NK-92 treated with Interleukin-12 subunit alpha and Interleukin-12 subunit beta, amount 100 ng/mL, for 24 hours (cell line): ENCODE data around the gene FAM8A1.
"Not testable (repeated sequence)": the region's sequence is repeated elsewhere in the genome, so short reads cannot be mapped to it uniquely, and the experiment has no call there.

ENCODE experiments used
- DNase-seq: peaks from one replicate; lab custom pipeline; 2025; lab: John Stamatoyannopoulos, UW

Gene FAM8A1

DNA sequence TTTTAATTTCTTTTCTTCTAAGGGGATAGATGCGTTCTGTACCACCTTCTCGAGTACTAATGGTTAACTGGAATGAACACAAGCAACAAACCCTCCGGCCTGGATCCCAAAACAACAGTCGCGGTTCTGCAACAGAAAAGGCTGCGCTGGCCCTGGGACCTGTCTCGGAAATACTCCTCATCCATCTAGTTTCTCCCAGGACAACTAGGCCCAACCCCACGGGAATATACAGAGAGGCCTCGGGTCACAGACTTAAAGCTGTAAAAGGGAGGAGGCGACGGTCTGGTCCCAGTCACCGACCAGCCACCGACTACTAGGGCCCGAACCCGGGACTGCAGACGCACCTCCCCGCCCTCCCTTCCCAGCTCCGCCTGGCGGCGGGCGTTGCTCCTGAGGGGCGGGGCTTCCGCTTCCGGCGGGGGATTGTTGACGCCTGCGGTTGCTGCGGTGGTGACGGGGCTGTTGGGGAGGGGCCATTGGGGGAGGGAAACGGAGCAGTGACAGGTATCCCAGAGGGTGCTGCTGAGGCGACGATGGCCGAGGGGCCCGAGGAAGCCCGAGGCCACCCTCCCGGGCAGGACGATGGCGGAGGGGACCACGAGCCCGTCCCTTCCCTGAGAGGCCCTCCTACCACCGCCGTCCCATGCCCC, at the start of gene FAM8A1:
Gene FAM8A1 (plus strand): TSS at position 426 of the 650 bp plus-strand sequence. CDS start 108 bp downstream, at position 534.
- peak; percentile 93 for DNase-seq

DNA sequence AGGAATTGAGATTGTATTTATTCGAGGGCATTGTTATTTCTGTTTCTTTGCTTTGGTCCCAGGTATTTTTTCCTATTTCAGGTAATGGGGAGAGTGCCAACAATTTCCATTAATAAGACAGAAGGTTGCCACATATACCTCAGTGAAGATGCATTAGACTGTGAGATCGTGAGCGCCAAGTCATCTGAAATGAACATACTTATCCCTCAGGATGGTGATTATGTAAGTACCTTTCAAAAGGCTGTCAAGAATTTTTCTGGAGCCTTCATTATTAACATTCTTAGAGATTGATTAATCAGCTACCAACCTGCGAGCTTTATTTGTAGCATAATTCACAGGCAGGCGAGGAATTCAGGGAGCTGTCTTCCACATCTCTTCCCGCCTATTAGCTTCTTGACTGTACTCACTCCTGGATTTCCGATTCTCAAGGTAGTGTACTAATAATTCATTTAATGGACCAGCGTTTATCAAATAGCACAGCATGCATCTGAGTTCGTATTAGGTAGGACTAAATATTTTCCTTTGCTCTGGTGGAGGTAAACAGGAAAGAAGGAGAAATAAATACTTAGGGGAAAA, 48.6 kb upstream of the FAM8A1 start:
- DNase-seq = no peak

DNA sequence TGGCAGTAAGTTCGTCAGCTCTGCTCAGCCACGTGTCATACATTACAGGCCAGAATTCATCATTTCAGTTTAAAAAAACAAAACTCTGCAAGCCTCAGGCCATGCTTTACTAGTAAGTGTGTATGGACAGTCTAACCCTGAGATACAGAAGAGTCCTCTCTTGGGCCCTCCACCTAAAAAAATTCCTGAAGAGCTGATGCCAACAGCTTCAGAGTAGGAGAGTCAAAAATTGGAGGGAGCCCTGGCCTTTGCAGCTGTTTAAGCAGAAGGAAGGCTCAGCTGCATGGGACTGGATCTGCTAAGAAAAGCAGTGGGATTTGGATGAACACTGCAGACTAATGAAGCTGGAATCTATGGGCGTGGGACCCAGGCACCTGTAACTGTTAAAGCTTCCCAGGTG, 47.2 kb upstream of the FAM8A1 start:
- DNase-seq = no peak

- no peak for DNase-seq
Measured at GRCh38 chr6:17556014-17556413, 44.1 kb upstream of the FAM8A1 start.

- DNase-seq = no peak
Measured at GRCh38 chr6:17562636-17563035, 37.5 kb upstream of the FAM8A1 start.

- no peak for DNase-seq
Measured at GRCh38 chr6:17565399-17565798, 34.7 kb upstream of the FAM8A1 start.

- DNase-seq = no peak
Measured at GRCh38 chr6:17574866-17575560, 25.1 kb upstream of the FAM8A1 start.

DNA sequence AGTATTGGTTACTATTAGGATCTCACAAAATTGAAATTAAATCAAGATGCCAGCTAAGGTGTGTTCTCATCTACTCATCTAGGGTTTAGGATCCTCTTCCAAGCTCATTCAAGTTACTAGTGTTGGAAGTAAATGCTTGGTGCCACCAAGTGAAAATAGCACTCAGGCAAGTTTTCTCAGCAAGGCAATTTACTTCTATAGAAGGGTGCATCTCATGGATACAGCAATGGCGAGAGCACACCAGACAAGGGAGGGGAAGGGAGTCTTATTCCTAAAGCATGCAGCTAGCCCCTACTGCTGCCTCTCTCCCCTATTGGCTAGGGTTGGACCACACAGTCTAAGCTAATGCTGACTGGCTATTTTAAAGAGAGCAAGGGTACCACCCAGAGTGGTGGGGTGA, 23.0 kb upstream of the FAM8A1 start:
- DNase-seq = no peak

- no peak for DNase-seq
Measured at GRCh38 chr6:17580518-17581048, 19.5 kb upstream of the FAM8A1 start.

GRCh38 chr6:17581282-17581681, 18.8 kb upstream of the FAM8A1 start:
- not testable (repeated sequence) for DNase-seq

DNA sequence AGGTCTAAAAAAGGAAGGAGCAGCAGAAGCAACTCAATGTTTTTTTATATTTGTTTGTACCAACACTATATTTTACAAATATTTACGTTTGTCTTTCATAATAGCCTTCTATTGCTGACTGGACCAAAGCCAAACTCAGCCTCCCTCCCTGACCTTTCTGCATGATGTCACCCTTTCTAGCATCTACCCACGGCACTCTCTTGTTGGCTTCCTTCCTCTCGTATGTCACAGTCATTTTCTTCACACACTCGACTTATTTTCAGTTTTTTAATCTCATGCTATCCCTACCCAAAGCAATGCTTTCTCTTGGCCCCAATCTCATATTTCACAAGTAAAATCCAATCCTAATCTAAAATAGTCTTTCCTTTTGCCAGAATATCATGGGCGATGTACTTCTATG, 16.3 kb upstream of the FAM8A1 start:
- DNase-seq = no peak

DNA sequence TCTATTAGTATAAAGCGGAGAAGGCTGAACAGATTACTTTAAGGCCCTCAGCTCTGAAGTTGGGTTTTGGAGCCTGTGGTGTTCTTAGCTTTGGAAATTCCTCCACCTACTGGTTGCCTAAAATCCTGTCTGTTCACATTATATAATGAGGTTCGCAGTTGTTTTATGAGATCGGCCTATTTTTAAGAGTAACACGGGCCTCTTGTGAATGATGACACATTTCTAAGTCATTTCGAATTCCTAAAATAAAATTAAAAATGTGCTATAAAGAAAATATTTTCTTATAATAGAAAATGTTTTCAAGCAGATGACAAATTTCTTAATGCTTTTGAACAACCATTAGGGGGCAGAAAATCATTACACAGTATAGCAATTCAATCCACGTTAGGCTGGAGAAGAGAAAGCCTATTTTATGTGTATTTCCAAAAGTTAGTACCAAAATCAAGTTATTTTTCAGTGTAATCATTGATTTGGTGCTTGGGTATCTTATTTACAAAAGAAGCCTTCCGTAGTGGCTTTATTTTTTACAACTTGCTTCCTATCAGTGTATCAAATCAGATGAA, 15.8 kb upstream of the FAM8A1 start:
- no peak for DNase-seq

DNA sequence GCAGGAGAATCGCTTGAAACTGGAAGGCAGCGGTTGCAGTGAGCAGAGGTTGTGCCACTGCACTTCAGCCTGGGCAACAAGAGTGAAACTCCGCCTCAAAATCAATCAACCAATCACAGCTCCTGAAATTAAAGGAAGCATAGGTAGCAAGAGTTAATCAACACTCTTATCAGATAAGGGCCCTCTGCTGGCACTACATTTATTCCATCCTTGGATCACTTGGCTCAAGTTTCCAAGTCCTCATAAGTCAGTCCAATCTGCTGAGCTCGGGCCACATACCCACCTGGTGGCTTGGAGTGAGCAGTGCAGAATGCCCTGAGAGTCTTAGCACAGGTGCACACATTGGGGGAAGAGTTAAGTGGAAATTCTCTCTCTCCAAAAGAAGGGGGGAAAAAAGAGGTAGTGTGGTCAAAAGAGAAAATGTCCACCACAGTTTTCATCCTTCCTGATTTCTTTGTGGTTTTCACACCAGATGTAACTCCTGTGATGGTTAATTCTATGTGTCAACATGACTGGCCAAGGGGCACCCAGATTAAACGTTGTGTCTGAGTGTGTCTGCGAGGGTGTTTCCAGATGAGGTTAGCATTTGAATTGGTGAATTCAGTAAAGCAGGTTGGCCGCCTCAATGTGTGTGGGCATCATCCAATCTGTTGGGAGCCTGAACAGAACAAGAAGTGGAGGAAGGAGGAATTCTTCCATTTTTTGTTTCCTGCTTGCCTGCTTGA, 14.2 kb upstream of the FAM8A1 start:
- DNase-seq = no peak

- not testable (repeated sequence) for DNase-seq
Measured at GRCh38 chr6:17586623-17587022, 13.5 kb upstream of the FAM8A1 start.

- DNase-seq = no peak
Measured at GRCh38 chr6:17588011-17588410, 12.1 kb upstream of the FAM8A1 start.

- DNase-seq = no peak
Measured at GRCh38 chr6:17589406-17590096, 10.6 kb upstream of the FAM8A1 start.

DNA sequence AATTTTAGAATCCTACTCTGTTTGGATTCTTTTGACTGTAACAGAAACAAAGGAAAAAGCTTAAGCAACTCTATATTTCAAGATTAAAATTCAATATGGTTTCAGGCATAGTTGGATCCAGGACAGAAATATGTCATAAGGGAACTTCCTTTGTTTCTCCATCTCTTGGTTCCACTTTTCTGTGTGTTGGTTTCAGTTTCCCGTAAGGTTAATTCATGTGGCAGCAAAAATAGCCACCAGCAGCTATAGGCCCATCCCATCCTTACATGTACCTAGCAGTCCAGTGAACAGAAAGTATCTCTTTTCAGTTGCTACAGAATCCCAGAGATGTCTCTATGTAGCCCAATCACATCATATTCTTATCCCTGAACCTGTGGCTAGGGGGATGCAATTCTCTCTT, 8.8 kb upstream of the FAM8A1 start:
- no peak for DNase-seq

DNA sequence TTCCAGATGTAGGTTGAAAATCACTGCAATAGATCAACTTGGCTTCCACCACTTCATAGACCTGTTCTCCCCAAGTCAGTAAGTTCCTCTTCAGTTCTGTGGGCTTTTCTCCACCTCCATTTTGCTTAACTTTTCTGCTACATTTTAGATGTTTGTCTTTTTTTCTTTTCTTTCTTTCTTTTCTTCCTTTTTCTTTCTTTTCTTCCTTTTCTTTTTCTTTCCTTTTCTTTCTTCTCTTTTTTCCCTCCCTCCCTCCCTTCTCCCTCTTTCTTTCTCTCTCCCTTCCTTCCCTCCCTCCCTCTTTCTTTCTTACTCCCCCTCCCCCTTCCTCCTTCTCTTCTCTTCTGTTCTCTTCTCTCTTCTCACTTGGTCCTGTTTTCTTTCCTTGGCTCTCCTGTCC, 6.9 kb upstream of the FAM8A1 start:
- no peak for DNase-seq

DNA sequence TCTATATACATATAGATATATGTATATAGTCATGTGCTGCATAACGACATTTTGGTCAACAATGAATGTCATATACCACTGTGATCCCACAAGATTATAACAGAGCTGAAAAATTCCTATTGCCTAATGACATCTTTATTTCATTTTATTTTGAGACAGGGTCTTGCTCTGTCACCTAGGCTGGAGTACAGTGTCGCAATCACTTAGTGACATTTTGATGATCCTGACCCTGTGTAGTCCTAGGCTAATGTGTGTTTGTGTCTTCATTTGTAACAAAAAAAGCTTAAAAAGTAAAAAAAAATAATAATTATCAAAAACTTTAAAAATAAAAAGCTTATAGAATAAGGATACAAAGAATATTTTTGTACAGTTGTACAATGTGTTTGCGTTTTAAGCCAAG, 4.0 kb upstream of the FAM8A1 start:
- DNase-seq = no peak

- DNase-seq = peak; percentile 66
Measured at GRCh38 chr6:17600527-17601385, 654 bp downstream of the FAM8A1 start.

DNA sequence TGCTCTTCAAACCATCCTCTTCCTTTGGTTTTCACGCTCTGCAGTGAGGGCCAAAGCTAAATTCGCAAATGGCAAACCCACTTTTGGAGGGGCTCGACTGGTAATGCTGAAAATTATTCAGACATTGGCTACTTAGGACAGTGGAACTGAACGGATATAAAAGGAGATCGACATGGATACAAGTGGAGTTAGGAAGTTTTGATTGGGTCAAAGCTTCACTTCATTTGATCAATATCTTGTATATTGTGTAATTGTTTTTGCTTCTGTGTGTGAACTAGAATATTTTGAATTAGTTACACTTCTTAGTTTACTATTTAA, 1.2 kb downstream of the FAM8A1 start:
- DNase-seq = no peak
